SH-SY5Y (cell line): ENCODE results near the gene REG1A.

Source experiments
- GATA2 ChIP-seq: IDR thresholded peaks from 2 replicates; pipeline ENCODE4 v1.6.1; 2011; ENCODE audit warnings: mild to moderate bottlenecking, low read depth, low read length
- GATA3 ChIP-seq: IDR thresholded peaks from 2 replicates; pipeline ENCODE4 v1.6.1; 2011; ENCODE audit warnings: low read depth, mild to moderate bottlenecking, low read length, moderate library complexity

DNA sequence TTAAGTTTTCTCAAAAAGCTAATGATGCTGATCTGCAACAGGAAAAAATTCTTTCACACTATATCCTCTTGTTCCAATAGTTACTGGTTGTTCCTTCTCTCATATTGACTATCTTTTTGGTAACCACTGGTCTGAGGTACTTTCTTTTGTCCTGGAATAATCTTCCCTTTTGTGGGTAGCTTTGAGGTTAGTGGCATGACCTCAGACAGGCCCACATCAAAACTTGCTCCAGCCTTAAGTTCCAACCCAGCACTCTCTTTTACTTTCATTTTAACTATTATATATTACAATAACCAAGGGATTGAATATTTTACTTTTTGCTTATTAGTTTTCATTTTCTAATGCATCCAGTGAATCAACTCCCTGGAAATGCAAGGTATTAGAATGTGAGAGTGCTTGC, 9.5 kb downstream of the REG1A start:
- TF ChIP-seq GATA2, result no peak
- TF ChIP-seq GATA3, result no peak
